ENCODE data around the gene ZNF664.

DNA sequence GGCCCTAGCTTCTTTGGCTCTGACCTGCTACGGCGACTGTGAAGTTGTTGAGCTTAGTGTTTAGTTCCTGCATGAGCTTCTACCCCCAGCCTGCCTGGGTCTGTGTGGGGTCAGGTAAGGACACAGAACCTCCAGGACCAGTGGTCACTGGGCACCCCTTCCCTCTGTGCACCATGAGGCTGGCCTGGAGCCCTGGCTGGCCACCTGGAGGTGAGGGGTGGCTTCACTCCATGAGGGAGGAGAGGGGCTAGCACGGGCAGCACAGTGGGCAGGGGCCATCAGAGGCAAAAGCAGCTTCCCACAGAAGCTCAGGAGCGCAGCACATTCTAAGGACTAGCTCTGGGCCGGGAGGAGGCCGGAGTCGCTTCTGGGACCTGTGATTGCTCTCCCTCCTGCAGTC, 37.1 kb upstream of the ZNF664 start:
- no peak for TF ChIP-seq EZH2 (IDR thresholded peaks at IDR 0.05; ENCODE audit: insufficient read depth, poor library complexity, severe bottlenecking)
- no peak for TF ChIP-seq EZH2phosphoT487 (IDR thresholded peaks at IDR 0.05; ENCODE audit: insufficient read depth, low read depth)

Measured in GM23248 (cell line).